GM12873 (cell line): ENCODE measurements around the gene FAM186B.

Experiments used
- CTCF ChIP-seq: IDR thresholded peaks from 2 replicates; pipeline ENCODE4 v1.5.1; 2012; ENCODE audit warnings: low read depth, mild to moderate bottlenecking, moderate library complexity, low read length, control low read depth; ENCODE audit not compliant: insufficient read depth; ENCODE audit errors: missing control alignments

Gene FAM186B

GRCh38 chr12:49578471-49579112 lies 26.8 kb downstream of the FAM186B start:
- no peak for TF ChIP-seq CTCF

- no peak for TF ChIP-seq CTCF
Observed at GRCh38 chr12:49577589-49578315, 27.7 kb downstream of the FAM186B start.

- no peak for TF ChIP-seq CTCF
Observed at GRCh38 chr12:49568442-49569162, 36.8 kb downstream of the FAM186B start.

GRCh38 chr12:49567611-49568441 lies 37.6 kb downstream of the FAM186B start, which contains the start of gene MCRS1:
Gene MCRS1 (minus strand): TSS chr12:49568142. CDS start chr12:49566731, 1,411 bp downstream.
- TF ChIP-seq CTCF = no peak

- TF ChIP-seq CTCF = no peak
Observed at GRCh38 chr12:49567302-49567610, 38.2 kb downstream of the FAM186B start.

GRCh38 chr12:49566361-49566760 lies 39.1 kb downstream of the FAM186B start:
- no peak for TF ChIP-seq CTCF
